Measurements from ENCODE around the gene LNPEP. TPM values are rescaled to one million over a fixed set of nuclear protein-coding genes. Genes with fewer than 3 reads are reported as not detected.

Gene LNPEP
- total RNA-seq, 2 experiments from 2014 or later: 100 to 106 TPM

DNA sequence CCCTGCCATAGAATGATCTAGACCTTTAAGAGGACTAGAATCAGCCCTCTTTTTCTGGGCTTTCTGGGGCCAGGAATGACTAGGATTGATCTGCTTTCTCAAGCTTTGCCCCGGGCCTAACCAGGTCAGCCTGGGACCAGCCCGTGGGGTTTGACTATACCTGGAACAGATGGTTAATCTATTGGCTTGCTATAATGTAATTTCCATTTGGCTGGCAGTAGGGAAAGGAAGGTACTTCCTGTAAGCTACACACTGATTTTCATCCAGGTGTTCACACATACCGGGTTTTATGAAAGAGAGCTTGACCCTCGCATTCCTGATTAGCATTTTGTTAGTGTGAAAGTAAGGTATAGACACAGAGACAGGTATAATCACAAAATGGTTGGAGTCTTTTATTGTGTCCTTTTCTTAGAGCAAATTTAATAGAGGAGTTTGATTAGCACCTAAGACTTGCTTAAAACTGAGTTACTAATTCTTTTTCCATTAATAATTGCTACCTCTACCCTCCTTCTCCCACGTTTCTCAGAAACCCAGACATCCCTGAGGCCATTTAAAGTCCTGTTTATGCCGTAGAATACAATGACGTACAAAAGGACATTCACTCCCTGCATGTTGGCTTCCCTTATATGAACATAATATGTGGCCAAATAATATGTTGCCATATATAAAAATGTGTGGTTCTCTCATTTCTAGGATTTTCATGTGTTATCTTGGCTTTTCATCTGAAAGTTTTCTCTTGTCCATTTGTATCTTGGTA lies 17.3 kb downstream of the LNPEP start:
- H3K4me1 Mint-ChIP-seq: peaks cover 62% of the 10 kb centered on the region
- ATAC-seq (ENCODE audit: low read depth) (no peak), DNase-seq (no peak)
- POLR2A ChIA-PET: interaction anchor here (1.4 kb wide), 1 partner anchor 9 kb away, joined by 3 read pairs; no protein-coding TSS in a partner anchor
- H3K27ac Mint-ChIP-seq: no peak overlapping the region
- H3K9me3 Mint-ChIP-seq: no peaks in the 10 kb centered on the region
- H3K27me3 Mint-ChIP-seq: no peaks in the 10 kb centered on the region
- peaks cover 37% of the 10 kb centered on the region for H3K36me3 Mint-ChIP-seq
- no peak overlapping the region for H3K4me3 Mint-ChIP-seq

DNA sequence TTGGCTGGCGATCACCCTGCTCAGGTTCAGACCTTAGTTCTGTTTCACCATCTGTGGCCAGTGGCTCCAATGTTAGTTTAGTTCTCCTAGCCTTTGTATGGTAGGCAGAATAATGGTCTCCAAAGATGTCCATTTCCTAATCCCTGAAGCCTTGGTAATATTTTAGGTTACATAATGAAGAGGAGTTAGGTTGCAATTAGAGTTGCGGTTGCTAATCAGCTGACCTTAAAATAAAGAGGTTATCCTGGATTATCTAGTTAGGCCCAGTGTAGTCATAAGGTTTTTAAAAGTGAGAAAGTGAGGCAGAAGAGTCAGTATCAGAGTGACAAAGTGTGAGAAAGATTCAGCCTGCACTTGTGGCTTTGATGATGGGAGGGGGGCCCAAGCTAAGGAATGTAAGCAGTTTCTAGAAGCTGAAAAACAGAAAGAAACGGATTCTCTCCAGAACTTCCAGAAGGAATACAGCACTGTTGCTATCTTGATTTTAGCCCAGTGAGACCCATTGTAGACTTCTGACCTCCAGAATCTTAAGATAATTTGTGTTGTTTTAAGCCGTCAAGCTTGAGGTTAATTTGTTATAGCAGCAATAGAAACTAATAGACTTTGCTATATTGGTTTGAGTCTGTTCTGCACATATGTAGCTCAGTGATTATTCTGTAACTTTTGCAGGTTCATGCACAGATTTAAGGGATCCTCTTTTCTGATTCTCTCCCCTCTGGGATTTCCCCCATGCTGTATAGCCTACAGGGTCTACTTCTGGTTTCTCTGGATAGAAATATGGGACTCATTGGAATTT lies 21.6 kb downstream of the LNPEP start:
- DNase-seq: no peak
- H3K36me3 Mint-ChIP-seq: peaks cover 21% of the 10 kb centered on the region
- POLR2A ChIA-PET: interaction anchor here (0.7 to 1.9 kb wide), 5 partner anchors 12 to 32 kb away, joined by 3 to 7 read pairs (median 4); partner anchors contain the start of gene LNPEP
- peak; percentile 8 for ATAC-seq (ENCODE audit: low read depth)
- H3K4me3 Mint-ChIP-seq: peak overlapping the region; percentile 74
- peak overlapping the region; percentile 79 for H3K27ac Mint-ChIP-seq
- no peaks in the 10 kb centered on the region for H3K9me3 Mint-ChIP-seq
- H3K27me3 Mint-ChIP-seq: no peaks in the 10 kb centered on the region
- peaks cover 70% of the 10 kb centered on the region for H3K4me1 Mint-ChIP-seq

DNA sequence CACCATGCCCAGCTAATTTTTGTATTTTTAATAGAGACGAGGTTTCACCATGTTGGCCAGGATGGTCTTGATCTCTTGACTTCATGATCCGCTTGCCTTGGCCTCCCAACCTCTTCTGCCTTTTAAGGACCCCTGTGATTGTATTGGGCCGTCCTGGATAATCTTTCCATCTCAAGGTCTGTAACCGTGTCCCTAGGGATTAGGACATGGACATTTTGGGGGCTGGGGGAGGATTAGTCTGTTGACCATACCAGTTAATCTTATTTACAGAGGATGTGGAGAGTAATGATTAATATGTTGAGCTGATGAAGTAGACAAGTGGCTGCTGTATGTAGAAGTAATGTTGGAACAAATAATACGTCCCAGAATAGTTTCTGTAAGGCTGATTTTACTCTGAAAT lies 23.1 kb downstream of the LNPEP start:
- peak overlapping the region; percentile 74 for H3K4me3 Mint-ChIP-seq
- ATAC-seq (ENCODE audit: low read depth): no peak

DNA sequence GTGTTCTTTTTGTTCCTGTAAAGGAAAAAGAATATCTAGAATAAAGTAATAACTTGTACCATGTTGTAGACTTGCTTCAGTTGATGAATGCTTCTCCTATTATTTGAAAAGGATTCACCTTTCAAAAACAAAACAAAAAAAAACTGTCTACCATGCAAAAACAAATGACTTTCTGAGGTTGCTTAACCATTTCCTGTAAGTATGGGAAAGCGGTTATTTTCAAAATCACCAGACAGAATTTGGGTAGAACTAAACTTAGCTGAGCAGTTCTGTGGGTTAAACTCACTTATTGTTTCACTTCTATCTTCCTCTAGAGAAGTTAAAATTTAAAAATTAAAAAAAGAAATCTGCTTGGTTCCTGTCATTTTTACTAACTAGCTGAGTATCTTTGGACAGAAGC lies 25.2 kb downstream of the LNPEP start:
- H3K4me1 Mint-ChIP-seq: peaks cover 74% of the 10 kb centered on the region
- H3K36me3 Mint-ChIP-seq: peaks cover 33% of the 10 kb centered on the region

More for the DNA sequence above, 23.1 kb downstream of the LNPEP start:
- Mint-ChIP-seq H3K9me3 (no peaks in the 10 kb centered on the region), H3K27ac (peak overlapping the region; percentile 79), H3K27me3 (no peaks in the 10 kb centered on the region), H3K4me1 (peaks cover 69% of the 10 kb centered on the region), H3K36me3 (peaks cover 28% of the 10 kb centered on the region)
- DNase-seq: no peak
- POLR2A ChIA-PET: interaction anchor here (1.9 kb wide), 1 partner anchor 23 kb away, joined by 7 read pairs; the partner anchor contains the start of gene LNPEP

DNA sequence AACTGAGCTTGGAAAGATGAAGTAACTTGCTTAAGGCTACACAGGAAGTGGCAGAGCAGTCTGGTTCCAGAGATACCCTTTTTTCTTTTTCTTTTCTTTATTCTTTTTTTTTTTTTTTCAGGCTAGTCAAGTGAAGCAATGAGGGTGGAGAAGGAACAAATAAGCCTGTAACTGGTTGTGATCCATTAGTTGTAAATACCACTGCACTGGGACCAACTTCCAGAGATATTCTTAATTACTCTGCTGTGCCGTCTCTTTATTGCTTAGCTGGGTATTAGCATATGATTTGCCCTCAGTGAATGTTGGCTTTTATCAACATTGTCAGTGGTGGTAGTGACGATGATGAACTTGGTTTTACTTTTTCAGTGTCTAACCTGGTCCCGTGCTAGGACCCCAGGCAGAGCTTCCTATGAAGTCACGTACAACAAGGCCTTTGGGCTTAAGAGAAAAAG lies 26.7 kb downstream of the LNPEP start:
- no peaks in the 10 kb centered on the region for H3K27me3 Mint-ChIP-seq
- peaks cover 35% of the 10 kb centered on the region for H3K36me3 Mint-ChIP-seq
- ATAC-seq (ENCODE audit: low read depth) (peak; percentile 47), DNase-seq (no peak)
- H3K4me3 Mint-ChIP-seq: peak overlapping the region; percentile 83
- peaks cover 65% of the 10 kb centered on the region for H3K4me1 Mint-ChIP-seq
- peaks cover 3% of the 10 kb centered on the region for H3K9me3 Mint-ChIP-seq
- peak overlapping the region; percentile 93 for H3K27ac Mint-ChIP-seq
- POLR2A ChIA-PET: interaction anchor here (0.9 to 3.6 kb wide), 8 partner anchors 9 to 154 kb away, joined by 3 to 52 read pairs (median 5); partner anchors contain the start of genes ERAP1 and LNPEP

More for the DNA sequence above, 25.2 kb downstream of the LNPEP start:
- peak; percentile 56 for ATAC-seq (ENCODE audit: low read depth)
- POLR2A ChIA-PET: interaction anchor here (0.6 to 3.6 kb wide), 5 partner anchors 25 to 299 kb away, joined by 3 to 52 read pairs (median 7); partner anchors contain the start of genes ERAP1 and LNPEP
- peaks cover 3% of the 10 kb centered on the region for H3K9me3 Mint-ChIP-seq
- peak overlapping the region; percentile 93 for H3K27ac Mint-ChIP-seq
- peak overlapping the region; percentile 83 for H3K4me3 Mint-ChIP-seq
- DNase-seq: no peak
- H3K27me3 Mint-ChIP-seq: no peaks in the 10 kb centered on the region

DNA sequence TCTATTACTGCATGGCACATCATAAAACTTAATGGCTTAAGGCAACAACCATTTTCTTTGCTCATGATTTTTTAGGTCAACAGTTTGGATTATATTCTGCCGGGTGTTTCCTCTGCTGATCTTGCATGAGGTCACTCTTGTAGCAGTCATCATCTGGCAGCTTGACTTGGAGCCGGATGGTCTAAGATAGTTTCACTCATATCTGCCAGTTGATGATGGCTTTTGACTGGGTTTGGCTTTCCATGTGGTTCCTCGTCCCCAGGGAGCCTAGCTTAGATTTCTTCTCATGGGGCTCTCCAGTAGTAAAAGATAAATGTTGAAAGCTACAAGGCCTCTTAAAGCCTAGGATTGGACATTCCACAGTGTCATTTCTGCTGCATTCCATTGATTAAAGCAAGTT lies 27.4 kb downstream of the LNPEP start:
- Mint-ChIP-seq H3K27me3 (no peaks in the 10 kb centered on the region), H3K36me3 (peaks cover 35% of the 10 kb centered on the region), H3K4me3 (peak overlapping the region; percentile 83), H3K9me3 (peaks cover 3% of the 10 kb centered on the region), H3K27ac (peak overlapping the region; percentile 93), H3K4me1 (peaks cover 59% of the 10 kb centered on the region)
- ATAC-seq (ENCODE audit: low read depth) (peak; percentile 77), DNase-seq (no peak)
- POLR2A ChIA-PET: interaction anchor here (0.9 to 3.6 kb wide), 6 partner anchors 8 to 42 kb away, joined by 3 to 52 read pairs (median 5); partner anchors contain the start of gene LNPEP

DNA sequence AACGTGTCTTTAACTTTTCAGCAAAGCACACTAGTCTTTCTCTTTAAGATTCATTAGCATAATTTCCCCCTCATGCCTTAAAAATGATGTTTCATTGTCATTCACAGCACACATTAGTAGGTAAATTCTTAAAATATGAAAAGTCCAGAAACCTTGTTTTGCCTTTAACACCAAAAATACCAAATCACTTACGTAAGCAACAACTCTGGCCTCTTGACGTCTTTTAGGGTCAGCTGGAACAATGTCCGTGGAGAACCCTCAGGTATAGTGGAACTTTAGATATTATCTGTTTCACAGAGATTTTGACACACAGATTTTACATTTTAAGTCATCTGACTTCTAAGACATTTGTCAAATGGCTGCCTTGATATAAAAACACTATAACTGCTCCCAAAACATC lies 30.9 kb downstream of the LNPEP start:
- peaks cover 56% of the 10 kb centered on the region for H3K4me1 Mint-ChIP-seq
- H3K27ac Mint-ChIP-seq: no peak overlapping the region
- no peak overlapping the region for H3K4me3 Mint-ChIP-seq
- peaks cover 34% of the 10 kb centered on the region for H3K36me3 Mint-ChIP-seq
- no peaks in the 10 kb centered on the region for H3K27me3 Mint-ChIP-seq
- POLR2A ChIA-PET: no interaction called here
- H3K9me3 Mint-ChIP-seq: peaks cover 3% of the 10 kb centered on the region
- ATAC-seq (ENCODE audit: low read depth) (no peak), DNase-seq (no peak)

DNA sequence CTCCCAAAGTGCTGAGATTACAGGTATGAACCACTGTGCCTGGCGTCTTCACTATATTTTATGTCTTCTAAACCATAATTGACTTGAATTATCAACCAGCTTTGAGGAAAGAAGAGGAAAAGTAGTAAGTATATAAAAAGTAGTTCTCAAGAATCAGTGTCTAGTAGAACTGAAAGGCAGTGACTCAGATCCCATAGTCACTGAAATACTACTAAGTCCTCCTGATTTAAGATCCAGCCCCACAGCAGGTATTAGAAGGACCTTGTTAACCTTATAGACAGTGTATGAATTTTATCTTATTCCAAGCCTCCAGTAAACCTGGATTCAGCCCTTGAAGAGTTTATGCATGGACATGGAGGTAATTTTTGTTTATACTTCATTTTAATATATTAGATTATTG lies 31.5 kb downstream of the LNPEP start:
- Mint-ChIP-seq H3K27ac (no peak overlapping the region), H3K36me3 (peaks cover 36% of the 10 kb centered on the region), H3K9me3 (peaks cover 3% of the 10 kb centered on the region), H3K4me1 (peaks cover 56% of the 10 kb centered on the region), H3K27me3 (no peaks in the 10 kb centered on the region), H3K4me3 (no peak overlapping the region)
- ATAC-seq (ENCODE audit: low read depth): no peak
- no peak for DNase-seq
- POLR2A ChIA-PET: no interaction called here

DNA sequence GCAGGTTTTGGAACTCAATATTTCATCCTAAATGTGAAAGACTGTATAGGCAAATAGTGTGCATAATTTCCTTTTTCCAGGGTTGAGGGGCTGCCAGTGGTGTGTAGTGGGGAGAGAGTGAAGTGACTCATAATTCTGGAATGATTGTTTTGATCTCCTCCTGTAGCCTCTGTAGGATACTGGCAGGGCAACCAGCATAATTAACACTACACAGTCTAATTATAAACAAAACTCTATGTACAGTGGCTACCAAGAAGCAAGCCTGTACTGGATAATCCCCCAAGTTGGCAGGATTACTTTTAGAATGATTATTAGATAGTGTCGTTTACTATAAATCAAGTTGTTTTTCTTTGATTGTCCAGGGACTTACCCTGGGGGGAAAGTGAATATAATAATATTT lies 32.2 kb downstream of the LNPEP start:
- no peak overlapping the region for H3K4me3 Mint-ChIP-seq
- POLR2A ChIA-PET: no interaction called here
- no peak overlapping the region for H3K27ac Mint-ChIP-seq
- H3K27me3 Mint-ChIP-seq: no peaks in the 10 kb centered on the region
- DNase-seq (no peak), ATAC-seq (ENCODE audit: low read depth) (no peak)
- peaks cover 3% of the 10 kb centered on the region for H3K9me3 Mint-ChIP-seq
- peaks cover 42% of the 10 kb centered on the region for H3K36me3 Mint-ChIP-seq
- peaks cover 55% of the 10 kb centered on the region for H3K4me1 Mint-ChIP-seq

DNA sequence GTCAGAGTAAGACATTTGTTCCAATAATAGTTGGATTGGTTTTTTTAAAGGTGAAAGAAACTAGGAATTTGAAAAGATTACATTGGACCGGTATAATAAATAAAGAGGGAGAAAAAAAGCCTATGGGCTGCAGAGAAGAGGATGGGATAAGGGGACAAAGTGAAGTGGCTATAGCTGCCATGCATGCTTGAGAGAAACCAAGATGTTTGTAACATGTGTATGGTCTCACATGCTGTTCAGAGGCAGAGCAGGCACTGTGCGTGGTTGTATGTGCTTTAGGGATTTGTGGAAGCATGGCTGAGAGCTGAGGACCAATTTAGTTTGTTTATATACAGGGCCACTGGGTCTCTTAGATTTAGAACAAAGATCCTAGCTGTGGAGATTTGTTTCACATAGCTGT lies 32.7 kb downstream of the LNPEP start:
- ATAC-seq (ENCODE audit: low read depth): no peak
- Mint-ChIP-seq H3K36me3 (peaks cover 38% of the 10 kb centered on the region), H3K4me1 (peaks cover 53% of the 10 kb centered on the region), H3K4me3 (no peak overlapping the region), H3K9me3 (peaks cover 3% of the 10 kb centered on the region), H3K27ac (no peak overlapping the region), H3K27me3 (no peaks in the 10 kb centered on the region)
- POLR2A ChIA-PET: interaction anchor here (0.8 kb wide), 1 partner anchor 10 kb away, joined by 3 read pairs; no protein-coding TSS in a partner anchor
- no peak for DNase-seq

DNA sequence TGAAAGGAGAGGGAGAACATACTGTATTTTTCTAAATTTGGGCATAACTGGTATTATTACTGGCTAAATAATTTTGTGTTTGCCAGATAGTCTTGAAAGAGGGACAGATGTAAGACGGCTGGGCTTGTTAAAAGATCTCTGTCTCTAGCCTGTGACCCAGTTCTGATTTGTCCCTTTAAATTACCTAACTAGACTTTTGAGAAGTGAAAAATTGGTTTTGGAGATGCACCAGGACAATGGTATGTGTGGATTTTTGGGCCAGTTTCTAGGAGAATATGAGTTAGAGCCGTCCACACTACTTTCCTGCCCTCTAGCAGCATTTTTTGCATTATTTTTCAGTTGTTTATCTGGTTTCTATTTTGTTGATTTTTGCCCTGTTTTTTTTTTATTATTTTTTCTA lies 33.5 kb downstream of the LNPEP start:
- no peak overlapping the region for H3K27ac Mint-ChIP-seq
- peaks cover 3% of the 10 kb centered on the region for H3K9me3 Mint-ChIP-seq
- peaks cover 56% of the 10 kb centered on the region for H3K4me1 Mint-ChIP-seq
- no peak overlapping the region for H3K4me3 Mint-ChIP-seq
- peaks cover 38% of the 10 kb centered on the region for H3K36me3 Mint-ChIP-seq
- no peak for DNase-seq
- POLR2A ChIA-PET: interaction anchor here (0.8 kb wide), 1 partner anchor 9 kb away, joined by 3 read pairs; no protein-coding TSS in a partner anchor
- no peaks in the 10 kb centered on the region for H3K27me3 Mint-ChIP-seq
- ATAC-seq (ENCODE audit: low read depth): no peak

DNA sequence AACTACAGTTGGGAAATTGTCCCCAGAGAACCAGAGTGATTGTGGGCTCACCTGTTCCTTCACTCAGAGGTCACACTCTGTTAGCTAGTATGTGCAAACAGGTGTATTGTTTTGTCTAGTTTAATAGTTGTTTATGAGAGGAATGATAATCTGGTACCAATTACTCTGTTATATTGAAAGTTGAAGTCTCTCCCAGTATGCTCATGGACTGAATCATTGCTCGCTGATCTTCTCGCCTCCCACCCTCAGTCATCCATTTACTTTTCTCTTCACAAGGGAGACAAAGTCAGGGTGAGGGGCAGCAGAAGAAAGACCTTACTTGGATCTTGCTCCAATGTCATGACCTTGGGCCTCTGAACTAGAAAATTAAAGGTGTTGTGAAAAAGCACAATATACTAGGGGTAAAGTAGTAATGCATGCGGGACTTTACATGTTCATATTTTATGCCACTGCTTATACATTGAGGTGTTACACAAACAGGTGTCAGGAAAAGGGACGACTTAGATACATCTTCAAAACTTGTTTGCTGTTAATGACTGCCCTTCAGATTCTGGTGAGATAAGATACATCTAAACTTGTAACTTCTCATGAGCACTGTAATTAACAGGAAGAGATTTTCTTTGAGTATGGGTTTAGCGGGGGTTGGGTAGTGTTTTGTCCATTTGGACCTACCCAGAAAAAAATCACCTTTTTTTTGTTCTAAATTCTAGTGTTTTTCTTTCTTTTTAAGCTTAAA lies 36.9 kb downstream of the LNPEP start:
- ATAC-seq (ENCODE audit: low read depth) (no peak), DNase-seq (no peak)
- Mint-ChIP-seq H3K9me3 (no peaks in the 10 kb centered on the region), H3K36me3 (peaks cover 28% of the 10 kb centered on the region), H3K4me1 (peaks cover 53% of the 10 kb centered on the region), H3K27me3 (no peaks in the 10 kb centered on the region), H3K4me3 (peak overlapping the region; percentile 62), H3K27ac (peak overlapping the region; percentile 37)
- POLR2A ChIA-PET: interaction anchor here (0.7 to 1.5 kb wide), 3 partner anchors 24 to 37 kb away, joined by 3 to 5 read pairs (median 3); partner anchors contain the start of gene LNPEP
